ENCODE measurements around the gene SLC25A25. TPM values are rescaled to one million over a fixed set of nuclear protein-coding genes. Genes with fewer than 3 reads are reported as not detected.

Gene SLC25A25
- total and polyA plus RNA-seq, 9 of the 15 experiments (the other 6 are each of a cell fraction or from before 2014, with no cell fraction given) = 0.07 to 35.9 (median 23.2) TPM

GRCh38 chr9:128098297-128099230 is 30.5 kb downstream of the SLC25A25 start (continued):
- TF ChIP-seq PCBP2 (IDR thresholded peaks at IDR 0.05; ENCODE audit: low read depth, low read length, poor library complexity, severe bottlenecking) (no peak), POLR2AphosphoS2 (IDR thresholded peaks at IDR 0.05; ENCODE audit: low read length) (no peak), ZNF57 (CRISPR knock-in tag; IDR thresholded peaks at IDR 0.05) (no peak), ZNF785 (CRISPR knock-in tag; IDR thresholded peaks at IDR 0.05) (no peak), RCOR1 (IDR thresholded peaks at IDR 0.05; ENCODE audit: borderline replicate concordance in 1 of 2, low read depth in 2 of 2, low read length in 2 of 2) (no peak), PHB (CRISPR knock-in tag; IDR thresholded peaks at IDR 0.05) (no peak), PHF20 (IDR thresholded peaks at IDR 0.05; ENCODE audit: partially characterized antibody) (no peak), ARID1B (IDR thresholded peaks at IDR 0.05) (no peak), U2AF1 (optimal IDR thresholded peaks at IDR 0.05; ENCODE audit: low read depth, low read length) (no peak), MCM7 (IDR thresholded peaks at IDR 0.05) (no peak), ELF4 (CRISPR knock-in tag; IDR thresholded peaks at IDR 0.05) (no peak), POLR3A (IDR thresholded peaks at IDR 0.05; ENCODE audit: borderline replicate concordance, extremely low read depth, insufficient read depth, insufficient read length) (no peak), ZNF146 (CRISPR knock-in tag; IDR thresholded peaks at IDR 0.05; ENCODE audit: unreplicated experiment) (no peak), PATZ1 (CRISPR knock-in tag; IDR thresholded peaks at IDR 0.05; ENCODE audit: borderline replicate concordance) (no peak), CBX5 (IDR thresholded peaks at IDR 0.05; ENCODE audit: borderline replicate concordance, low read depth) (0 out of 2 replicates have a peak, but pooled peaks have one; percentile 20), ZNF165 (CRISPR knock-in tag; IDR thresholded peaks at IDR 0.05; ENCODE audit: borderline replicate concordance) (no peak), SMARCA4 (IDR thresholded peaks at IDR 0.05) (no peak), BRF2 (IDR thresholded peaks at IDR 0.05; ENCODE audit: borderline replicate concordance, insufficient read depth, insufficient read length) (no peak), NR1H2 (CRISPR knock-in tag; IDR thresholded peaks at IDR 0.05) (no peak), ZBTB49 (CRISPR knock-in tag; IDR thresholded peaks at IDR 0.05; ENCODE audit: borderline replicate concordance) (no peak), RBBP5 (IDR thresholded peaks at IDR 0.05; ENCODE audit: borderline replicate concordance, insufficient read depth, low read length, poor library complexity, severe bottlenecking) (peak; percentile 52)
